ENCODE data around the gene ENTPD2. TPM values are rescaled to one million over a fixed set of nuclear protein-coding genes. Genes with fewer than 3 reads are reported as not detected.

Gene ENTPD2
- total RNA-seq, 3 donors from 2014 or later (not counting 1 experiment from before 2014, with no cell fraction given): not detected

- no peak overlapping the region for H3K4me3 ChIP-seq (ENCODE audit: low read length)
- DNase-seq (no peak), ATAC-seq (no peak)
- peaks cover 70% of the 10 kb centered on the region for H3K36me3 ChIP-seq (ENCODE audit: control insufficient read depth, insufficient read depth, low read length)
- H3K4me1 Mint-ChIP-seq: peaks cover 0 to 8% of the 10 kb centered on the region in 2 donors
- no peak for TF ChIP-seq CTCF (IDR thresholded peaks at IDR 0.05)
- 94% methylated on average over 45 of the region's 45 CpGs for WGBS (ENCODE audit: insufficient coverage)
- H3K27me3 ChIP-seq (ENCODE audit: control insufficient read depth, insufficient read depth, low read length): no peaks in the 10 kb centered on the region
- H3K27ac Mint-ChIP-seq: no peak overlapping the region
- H3K9me3 Mint-ChIP-seq: no peaks in the 10 kb centered on the region
- intact Hi-C loops (cut with micrococcal nuclease): no loop called here
- no peaks in the 10 kb centered on the region for H3K9me3 ChIP-seq (ENCODE audit: control insufficient read depth, insufficient read depth, low read length)
- no peaks in the 10 kb centered on the region for H3K36me3 Mint-ChIP-seq
- H3K4me1 ChIP-seq (ENCODE audit: control insufficient read depth, insufficient read depth, low read length): peaks cover 6% of the 10 kb centered on the region
- H3K27me3 Mint-ChIP-seq (ENCODE audit: low read depth in 2 of 2): no peaks in the 10 kb centered on the region
- no peak overlapping the region for H3K4me3 Mint-ChIP-seq
- no peak overlapping the region for H3K27ac ChIP-seq (ENCODE audit: low read length)
These were observed 35.9 kb downstream of the ENTPD2 start for GRCh38 chr9:137017791-137018497.

GRCh38 chr9:137017071-137017470 lies 36.8 kb downstream of the ENTPD2 start:
- Mint-ChIP-seq H3K36me3 (no peaks in the 10 kb centered on the region), H3K4me3 (no peak overlapping the region), H3K4me1 (peaks cover 0 to 6% of the 10 kb centered on the region in 2 donors), H3K27ac (no peak overlapping the region), H3K27me3 (ENCODE audit: low read depth in 2 of 2) (no peaks in the 10 kb centered on the region), H3K9me3 (no peaks in the 10 kb centered on the region)
- no peak for TF ChIP-seq CTCF (IDR thresholded peaks at IDR 0.05)
- DNase-seq (no peak), ATAC-seq (no peak)
- intact Hi-C loops (cut with micrococcal nuclease): no loop called here
- Histone ChIP-seq H3K9me3 (ENCODE audit: control insufficient read depth, insufficient read depth, low read length) (no peaks in the 10 kb centered on the region), H3K27me3 (ENCODE audit: control insufficient read depth, insufficient read depth, low read length) (no peaks in the 10 kb centered on the region), H3K27ac (ENCODE audit: low read length) (no peak overlapping the region), H3K36me3 (ENCODE audit: control insufficient read depth, insufficient read depth, low read length) (peaks cover 74% of the 10 kb centered on the region), H3K4me1 (ENCODE audit: control insufficient read depth, insufficient read depth, low read length) (peaks cover 6% of the 10 kb centered on the region), H3K4me3 (ENCODE audit: low read length) (no peak overlapping the region)
- 98% methylated on average over 28 of the region's 28 CpGs for WGBS (ENCODE audit: insufficient coverage)

- Mint-ChIP-seq H3K4me3 (no peak overlapping the region), H3K27me3 (ENCODE audit: low read depth in 2 of 2) (no peaks in the 10 kb centered on the region), H3K4me1 (peaks cover 0 to 1% of the 10 kb centered on the region in 2 donors), H3K27ac (no peak overlapping the region), H3K36me3 (no peaks in the 10 kb centered on the region), H3K9me3 (no peaks in the 10 kb centered on the region)
- no peak for TF ChIP-seq CTCF (IDR thresholded peaks at IDR 0.05)
- DNase-seq: no peak
- H3K9me3 ChIP-seq (ENCODE audit: control insufficient read depth, insufficient read depth, low read length): no peaks in the 10 kb centered on the region
- no peak overlapping the region for H3K4me3 ChIP-seq (ENCODE audit: low read length)
- peaks cover 79% of the 10 kb centered on the region for H3K36me3 ChIP-seq (ENCODE audit: control insufficient read depth, insufficient read depth, low read length)
- intact Hi-C loops (cut with micrococcal nuclease): no loop called here
- H3K27ac ChIP-seq (ENCODE audit: low read length): no peak overlapping the region
- WGBS (ENCODE audit: insufficient coverage): 96% methylated on average over 16 of the region's 16 CpGs
- H3K27me3 ChIP-seq (ENCODE audit: control insufficient read depth, insufficient read depth, low read length): no peaks in the 10 kb centered on the region
- ATAC-seq: no peak
- H3K4me1 ChIP-seq (ENCODE audit: control insufficient read depth, insufficient read depth, low read length): peaks cover 1% of the 10 kb centered on the region
These were observed 37.4 kb downstream of the ENTPD2 start for GRCh38 chr9:137016436-137016835.

GRCh38 chr9:137015976-137016375 lies 37.9 kb downstream of the ENTPD2 start:
- Mint-ChIP-seq H3K27ac (no peak overlapping the region), H3K4me1 (peaks cover 0 to 3% of the 10 kb centered on the region in 2 donors), H3K4me3 (no peak overlapping the region), H3K27me3 (ENCODE audit: low read depth in 2 of 2) (no peaks in the 10 kb centered on the region), H3K36me3 (no peaks in the 10 kb centered on the region), H3K9me3 (no peaks in the 10 kb centered on the region)
- WGBS (ENCODE audit: insufficient coverage): 96% methylated on average over 21 of the region's 21 CpGs
- Histone ChIP-seq H3K36me3 (ENCODE audit: control insufficient read depth, insufficient read depth, low read length) (peaks cover 81% of the 10 kb centered on the region), H3K27ac (ENCODE audit: low read length) (no peak overlapping the region), H3K9me3 (ENCODE audit: control insufficient read depth, insufficient read depth, low read length) (no peaks in the 10 kb centered on the region), H3K4me3 (ENCODE audit: low read length) (no peak overlapping the region), H3K27me3 (ENCODE audit: control insufficient read depth, insufficient read depth, low read length) (no peaks in the 10 kb centered on the region), H3K4me1 (ENCODE audit: control insufficient read depth, insufficient read depth, low read length) (no peaks in the 10 kb centered on the region)
- DNase-seq (no peak), ATAC-seq (no peak)
- no peak for TF ChIP-seq CTCF (IDR thresholded peaks at IDR 0.05)
- intact Hi-C loops (cut with micrococcal nuclease): no loop called here
